Heart left ventricle (tissue), 16 donors: Measurements from ENCODE around the gene HERC5. TPM values are rescaled to one million over a fixed set of nuclear protein-coding genes. Genes with fewer than 3 reads are reported as not detected.

Experiments
- ATAC-seq, 4 donors: fragments of 200-7000 bp; cut with Tn5 transposase; one replicate each; pipeline ENCODE4 v1.9.1; 2020 to 2022; ENCODE audit warnings: moderate library complexity in 4 of 4, mild to moderate bottlenecking in 3 of 4, moderate number of reproducible peaks in 1 of 4
- DNase-seq, 5 donors: peaks; one replicate each; pipeline ENCODE4 v3.0.0-alpha.2; 2020
- H3K27ac ChIP-seq, 12 donors: fragments of 200-600 bp; sonication (generic) in 4 of 12; one replicate each; pipeline versions ENCODE4 v1.5.0 to v1.8.0; 2016 to 2022; ENCODE audit warnings: mild to moderate bottlenecking in 2 of 12
- H3K27me3 ChIP-seq, 9 donors: fragments of 200-600 bp; sonication (generic) in 2 of 9; one replicate each; pipeline versions ENCODE4 v1.5.1 to v1.8.0; 2016 to 2022; ENCODE audit warnings: mild to moderate bottlenecking in 3 of 9
- H3K36me3 ChIP-seq, 9 donors: fragments of 200-600 bp; sonication (generic) in 2 of 9; one replicate each; pipeline versions ENCODE4 v1.5.0 to v1.8.0; 2018 to 2022; ENCODE audit warnings: mild to moderate bottlenecking in 2 of 9
- H3K4me1 ChIP-seq, 12 donors: fragments of 200-600 bp; sonication (generic) in 4 of 12; one replicate each; pipeline versions ENCODE4 v1.5.0 to v1.8.0; 2016 to 2022; ENCODE audit warnings: mild to moderate bottlenecking in 3 of 12
- H3K4me3 ChIP-seq, 12 donors: fragments of 200-600 bp; sonication (generic) in 4 of 12; one replicate each; pipeline versions ENCODE4 v1.5.0 to v1.8.0; 2017 to 2022; ENCODE audit warnings: mild to moderate bottlenecking in 9 of 12, moderate library complexity in 4 of 12
- H3K9me3 ChIP-seq, 12 donors: fragments of 200-600 bp; sonication (generic) in 4 of 12; one replicate each; pipeline versions ENCODE4 v1.5.0 to v1.8.0; 2016 to 2022; ENCODE audit warnings: mild to moderate bottlenecking in 1 of 12
- POLR2A ChIP-seq, 2 donors: fragments of 450-650 bp; IDR thresholded peaks; one replicate each; pipeline ENCODE4 v1.6.1; 2017; ENCODE audit warnings: antibody characterized with exemption in 2 of 2, mild to moderate bottlenecking in 2 of 2, moderate library complexity in 2 of 2
- WGBS, 4 donors: extraction: QIAGEN DNeasy Blood & Tissue Kit in 2 of 4; methylation state at CpG; one replicate each; pipeline versions ENCODE4 v1.1.5 to v1.1.7; 2013 to 2018; 5-methylcytosine and 5-hydroxymethylcytosine counted together
- intact Hi-C, 10 donors: fragments of 100-400 bp; cut with DNase I; formaldehyde crosslinking; loops; one replicate each; pipeline versions ENCODE4 v1.11.1 to v1.14.2; 2022
- polyA plus RNA-seq, 2 donors: library from polyadenylated mRNA; stranded (reverse); fragments of 200-250 nt; gene quantifications; one replicate each; pipeline ENCODE4 v1.2.3, GENCODE V29; 2013
- total RNA-seq, 9 donors: library from RNA; depleted of rRNA in 2 of 9; stranded (reverse); fragments of >200 nt in 2 of 9; fragmentation: NEBNext Ultra II Directional in 3 of 9; extraction: Animal tissue kit (Norgen Biotek cat#: 25700) in 3 of 9; gene quantifications; one replicate each; pipeline versions ENCODE4 v1.1.0 to v1.2.4, GENCODE V29; 2016 to 2023
- TF ChIP-seq, protein P1 (sequence below), 12 donors: fragments of 200-600 bp; sonication (generic) in 4 of 12; IDR thresholded peaks; one replicate each; pipeline versions ENCODE4 v1.5.0 to v1.8.0; 2018 to 2022; ENCODE audit warnings: antibody characterized with exemption in 12 of 12, mild to moderate bottlenecking in 5 of 12
- donor health status: ischemic (EF 13 %, LVEDD 7.1; RV severe dilation, severe dysfunction).
- donor health status: healthy with polysubstance abuse.
- donor health status: DM: no; HTN: yes; CAD: no.
- donor health status: DM: no; HTN: no; CAD: no.
- donor health status: ischemic (EF 25% LVEDD 6.9; RV normal size, moderate dysfunction).
- donor health status: ischemic (EF 25% LVEDD 5.7; RV mildly dilated, moderate dysfunction).
- donor health status: healthy.
- donor health status: DM: yes; HTN: yes; CAD: no.
- donor health status: ischemic (EF 35%, LVEDD 5.7; RV mildly dilated, moderate dysfunction).
- donor health status: nonischemic (EF 11% LVEDD 7.7; RV severe dilation, severe dysfunction).
- donor health status: DM: yes; HTN: yes; CAD: no.
- donor health status: PGD.
- donor health status: ischemic (EF 29% LVEDD 5.4; RV normal size, mild dysfunction).
- donor health status: nonischemic (EF 23%, LVEDD 6.1; RV moderate dilation, normal function).

The HERC5 gene
- total and polyA plus RNA-seq, 11 donors = 0.88 to 5.5 (median 2.0) TPM

DNA sequence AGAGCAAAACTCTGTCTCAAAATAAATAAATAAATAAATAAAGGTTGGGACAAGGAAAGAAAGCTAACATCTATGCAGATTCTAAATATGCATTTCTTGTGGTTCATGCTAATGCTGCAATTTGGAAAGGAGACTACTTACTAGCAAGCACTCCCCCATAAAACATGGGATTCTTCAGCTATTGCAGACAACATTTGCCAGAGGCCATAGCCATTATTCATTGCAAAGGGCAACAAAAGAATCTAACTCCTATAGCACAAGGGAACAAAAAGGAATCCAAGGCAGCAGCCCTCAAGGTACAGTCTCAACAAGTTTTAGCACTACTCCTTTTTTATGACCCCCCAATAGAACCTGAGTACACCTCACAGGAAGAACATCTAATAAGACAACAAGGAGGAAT is 8.0 kb upstream of the HERC5 start:
- Histone ChIP-seq H3K4me3 (no peak overlapping the region), H3K36me3 (no peaks in the 10 kb centered on the region), H3K4me1 (peaks cover 0 to 9% (median 0%) of the 10 kb centered on the region in 12 donors), H3K27ac (no peak overlapping the region), H3K9me3 (no peaks in the 10 kb centered on the region), H3K27me3 (no peaks in the 10 kb centered on the region)
- ATAC-seq (no peak), DNase-seq (no peak)
- no peak for TF ChIP-seq POLR2A (IDR thresholded peaks at IDR 0.05)
- TF ChIP-seq, protein P1, sequence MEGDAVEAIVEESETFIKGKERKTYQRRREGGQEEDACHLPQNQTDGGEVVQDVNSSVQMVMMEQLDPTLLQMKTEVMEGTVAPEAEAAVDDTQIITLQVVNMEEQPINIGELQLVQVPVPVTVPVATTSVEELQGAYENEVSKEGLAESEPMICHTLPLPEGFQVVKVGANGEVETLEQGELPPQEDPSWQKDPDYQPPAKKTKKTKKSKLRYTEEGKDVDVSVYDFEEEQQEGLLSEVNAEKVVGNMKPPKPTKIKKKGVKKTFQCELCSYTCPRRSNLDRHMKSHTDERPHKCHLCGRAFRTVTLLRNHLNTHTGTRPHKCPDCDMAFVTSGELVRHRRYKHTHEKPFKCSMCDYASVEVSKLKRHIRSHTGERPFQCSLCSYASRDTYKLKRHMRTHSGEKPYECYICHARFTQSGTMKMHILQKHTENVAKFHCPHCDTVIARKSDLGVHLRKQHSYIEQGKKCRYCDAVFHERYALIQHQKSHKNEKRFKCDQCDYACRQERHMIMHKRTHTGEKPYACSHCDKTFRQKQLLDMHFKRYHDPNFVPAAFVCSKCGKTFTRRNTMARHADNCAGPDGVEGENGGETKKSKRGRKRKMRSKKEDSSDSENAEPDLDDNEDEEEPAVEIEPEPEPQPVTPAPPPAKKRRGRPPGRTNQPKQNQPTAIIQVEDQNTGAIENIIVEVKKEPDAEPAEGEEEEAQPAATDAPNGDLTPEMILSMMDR (IDR thresholded peaks at IDR 0.05) = no peak
- intact Hi-C loops = loop anchor here in 1 of 10 donors (10.0 kb wide), 1 partner anchor 64 kb away; no protein-coding TSS in a partner anchor

DNA sequence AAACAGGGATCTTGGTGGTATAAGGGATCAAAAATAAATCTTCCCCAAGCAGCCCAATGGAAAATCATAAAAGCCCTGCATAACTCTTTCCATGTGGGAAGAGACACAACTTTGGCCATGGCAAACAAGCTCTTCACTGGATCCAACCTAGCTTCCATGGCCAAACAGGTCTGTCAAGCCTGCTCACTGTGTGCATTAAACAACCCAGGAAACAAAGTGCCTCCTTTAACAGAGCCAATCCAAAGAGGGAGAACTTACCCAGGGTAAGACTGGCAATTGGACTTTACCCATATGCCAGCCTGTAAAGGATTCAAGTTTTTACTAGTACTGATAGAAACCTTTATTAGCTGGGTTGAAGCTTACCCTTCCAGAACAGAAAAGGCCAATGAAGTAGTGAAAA is 7.6 kb upstream of the HERC5 start:
- no peak for TF ChIP-seq POLR2A (IDR thresholded peaks at IDR 0.05)
- TF ChIP-seq, protein P1 (IDR thresholded peaks at IDR 0.05) = no peak
- no peak overlapping the region for H3K27ac ChIP-seq
- ATAC-seq (no peak), DNase-seq (no peak)
- H3K4me3 ChIP-seq = no peak overlapping the region
- intact Hi-C loops = loop anchor here in 1 of 10 donors (10.0 kb wide), 1 partner anchor 64 kb away; no protein-coding TSS in a partner anchor
- no peaks in the 10 kb centered on the region for H3K36me3 ChIP-seq
- H3K4me1 ChIP-seq = peaks cover 0 to 9% (median 0%) of the 10 kb centered on the region in 12 donors
- H3K27me3 ChIP-seq = no peaks in the 10 kb centered on the region
- no peaks in the 10 kb centered on the region for H3K9me3 ChIP-seq

DNA sequence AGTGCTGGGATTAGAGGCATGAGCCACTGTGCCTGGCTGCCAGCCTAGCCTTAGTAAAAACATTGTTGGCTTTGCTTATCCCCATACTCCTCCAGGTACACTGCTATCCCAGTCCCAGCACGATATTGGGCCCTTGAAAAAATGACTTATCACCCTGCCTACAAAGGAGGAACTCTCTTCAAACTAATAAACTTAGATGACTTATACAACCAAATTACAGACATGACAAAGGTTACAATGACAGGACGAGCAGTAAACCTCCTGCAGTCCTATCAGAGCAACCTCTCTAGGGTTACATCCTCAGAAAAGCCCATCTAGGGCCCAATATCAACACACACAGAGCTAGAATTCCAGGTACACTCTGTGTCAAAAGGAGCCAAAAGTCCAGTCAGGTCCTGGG is 5.7 kb upstream of the HERC5 start:
- peaks cover 0 to 11% (median 2%) of the 10 kb centered on the region in 12 donors for H3K4me1 ChIP-seq
- ATAC-seq (no peak), DNase-seq (no peak)
- H3K27ac ChIP-seq = no peak overlapping the region
- WGBS, 4 donors = 88 to 95% (median 93%) methylated on average over 2 of the region's 2 CpGs
- no peaks in the 10 kb centered on the region for H3K27me3 ChIP-seq
- no peak overlapping the region for H3K4me3 ChIP-seq
- no peaks in the 10 kb centered on the region for H3K36me3 ChIP-seq
- TF ChIP-seq, protein P1 (IDR thresholded peaks at IDR 0.05) = no peak
- TF ChIP-seq POLR2A (IDR thresholded peaks at IDR 0.05) = no peak
- intact Hi-C loops = loop anchor here in 6 of 10 donors (5.0 to 10.0 kb wide), 6 partner anchors 64 to 439 kb away; partner anchors contain the start of gene PPM1K (in 1 of the 6)
- no peaks in the 10 kb centered on the region for H3K9me3 ChIP-seq

DNA sequence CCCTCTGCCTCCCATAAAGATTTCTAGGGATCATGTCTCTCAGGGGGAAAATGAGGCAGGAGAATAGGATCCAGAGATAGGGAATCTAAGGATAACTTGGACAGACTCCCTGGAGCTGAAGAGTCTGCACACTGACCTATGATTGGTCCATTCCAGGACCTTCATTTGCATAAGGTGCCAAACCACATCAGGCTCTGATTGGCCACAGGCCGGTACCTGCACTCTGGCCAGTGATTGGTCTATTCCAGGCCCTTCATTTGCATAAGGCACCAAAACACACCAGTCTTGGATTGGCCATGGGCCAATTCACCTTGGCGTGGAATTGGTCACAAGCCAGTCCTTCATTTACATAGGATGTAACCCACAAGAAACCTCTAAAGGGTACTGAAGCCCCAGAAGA is 4.0 kb upstream of the HERC5 start:
- Histone ChIP-seq H3K36me3 (no peaks in the 10 kb centered on the region), H3K4me1 (peaks cover 0 to 13% (median 3%) of the 10 kb centered on the region in 12 donors), H3K9me3 (no peaks in the 10 kb centered on the region), H3K4me3 (no peak overlapping the region), H3K27me3 (no peaks in the 10 kb centered on the region), H3K27ac (no peak overlapping the region)
- intact Hi-C loops = loop anchor here in 6 of 10 donors (5.0 to 10.0 kb wide), 6 partner anchors 62 to 441 kb away; partner anchors contain the start of gene PPM1K (in 1 of the 6)
- 70 to 88% (median 82%) methylated on average over 2 of the region's 2 CpGs for WGBS, 4 donors
- TF ChIP-seq, protein P1 (IDR thresholded peaks at IDR 0.05) = no peak
- no peak for TF ChIP-seq POLR2A (IDR thresholded peaks at IDR 0.05)
- no peak for ATAC-seq
- DNase-seq = no peak
